ENCODE results near the gene SUDS3.

DNA sequence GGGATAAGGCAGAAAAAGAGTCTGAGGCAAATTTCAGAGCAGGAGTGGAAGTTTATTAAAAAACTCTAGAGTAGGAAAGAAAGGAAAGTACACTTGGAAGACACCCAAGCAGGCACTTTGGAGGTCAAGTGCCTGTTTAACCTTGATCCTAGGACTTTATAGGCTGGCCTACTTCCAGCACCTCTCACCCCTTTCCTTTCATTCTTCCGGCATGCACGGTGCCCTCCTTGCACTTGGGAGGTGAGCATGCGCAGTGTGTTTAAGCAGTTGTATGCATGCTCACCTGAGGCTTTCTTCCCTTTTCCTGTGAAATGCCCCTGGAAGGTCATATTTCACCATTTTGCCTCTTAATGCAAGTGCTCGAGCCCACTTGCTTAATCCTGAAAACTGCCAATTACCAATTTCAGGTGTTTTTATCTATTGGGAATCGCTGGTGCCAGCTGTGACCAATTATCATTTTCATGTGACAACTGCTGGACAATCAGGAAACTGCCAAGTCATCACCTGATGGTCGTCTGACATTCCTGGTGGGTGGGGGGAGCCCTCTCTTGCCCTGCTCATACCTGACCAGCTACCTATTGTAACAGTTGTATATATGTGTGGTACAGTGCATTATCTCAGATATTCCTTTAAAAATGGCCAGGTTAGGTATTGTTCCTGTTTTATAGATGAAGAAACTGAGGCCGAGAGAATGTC is 53.5 kb downstream of the SUDS3 start:
- no peak for TF ChIP-seq RAD21 (conservative IDR thresholded peaks at IDR 0.05)
- TF ChIP-seq, protein P1, sequence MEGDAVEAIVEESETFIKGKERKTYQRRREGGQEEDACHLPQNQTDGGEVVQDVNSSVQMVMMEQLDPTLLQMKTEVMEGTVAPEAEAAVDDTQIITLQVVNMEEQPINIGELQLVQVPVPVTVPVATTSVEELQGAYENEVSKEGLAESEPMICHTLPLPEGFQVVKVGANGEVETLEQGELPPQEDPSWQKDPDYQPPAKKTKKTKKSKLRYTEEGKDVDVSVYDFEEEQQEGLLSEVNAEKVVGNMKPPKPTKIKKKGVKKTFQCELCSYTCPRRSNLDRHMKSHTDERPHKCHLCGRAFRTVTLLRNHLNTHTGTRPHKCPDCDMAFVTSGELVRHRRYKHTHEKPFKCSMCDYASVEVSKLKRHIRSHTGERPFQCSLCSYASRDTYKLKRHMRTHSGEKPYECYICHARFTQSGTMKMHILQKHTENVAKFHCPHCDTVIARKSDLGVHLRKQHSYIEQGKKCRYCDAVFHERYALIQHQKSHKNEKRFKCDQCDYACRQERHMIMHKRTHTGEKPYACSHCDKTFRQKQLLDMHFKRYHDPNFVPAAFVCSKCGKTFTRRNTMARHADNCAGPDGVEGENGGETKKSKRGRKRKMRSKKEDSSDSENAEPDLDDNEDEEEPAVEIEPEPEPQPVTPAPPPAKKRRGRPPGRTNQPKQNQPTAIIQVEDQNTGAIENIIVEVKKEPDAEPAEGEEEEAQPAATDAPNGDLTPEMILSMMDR (IDR thresholded peaks at IDR 0.05; ENCODE audit: poor library complexity, severe bottlenecking), result no peak
- no peak for TF ChIP-seq EP300 (conservative IDR thresholded peaks at IDR 0.05; ENCODE audit: poor library complexity, severe bottlenecking)
- TF ChIP-seq POLR2AphosphoS5 (IDR thresholded peaks at IDR 0.05), result no peak
- TF ChIP-seq MXI1 (conservative IDR thresholded peaks at IDR 0.05; ENCODE audit: poor library complexity, severe bottlenecking), result no peak
- no peak for TF ChIP-seq EZH2 (IDR thresholded peaks at IDR 0.05; ENCODE audit: borderline replicate concordance, insufficient read depth, low read length, poor library complexity, severe bottlenecking)
- TF ChIP-seq, protein P2, sequence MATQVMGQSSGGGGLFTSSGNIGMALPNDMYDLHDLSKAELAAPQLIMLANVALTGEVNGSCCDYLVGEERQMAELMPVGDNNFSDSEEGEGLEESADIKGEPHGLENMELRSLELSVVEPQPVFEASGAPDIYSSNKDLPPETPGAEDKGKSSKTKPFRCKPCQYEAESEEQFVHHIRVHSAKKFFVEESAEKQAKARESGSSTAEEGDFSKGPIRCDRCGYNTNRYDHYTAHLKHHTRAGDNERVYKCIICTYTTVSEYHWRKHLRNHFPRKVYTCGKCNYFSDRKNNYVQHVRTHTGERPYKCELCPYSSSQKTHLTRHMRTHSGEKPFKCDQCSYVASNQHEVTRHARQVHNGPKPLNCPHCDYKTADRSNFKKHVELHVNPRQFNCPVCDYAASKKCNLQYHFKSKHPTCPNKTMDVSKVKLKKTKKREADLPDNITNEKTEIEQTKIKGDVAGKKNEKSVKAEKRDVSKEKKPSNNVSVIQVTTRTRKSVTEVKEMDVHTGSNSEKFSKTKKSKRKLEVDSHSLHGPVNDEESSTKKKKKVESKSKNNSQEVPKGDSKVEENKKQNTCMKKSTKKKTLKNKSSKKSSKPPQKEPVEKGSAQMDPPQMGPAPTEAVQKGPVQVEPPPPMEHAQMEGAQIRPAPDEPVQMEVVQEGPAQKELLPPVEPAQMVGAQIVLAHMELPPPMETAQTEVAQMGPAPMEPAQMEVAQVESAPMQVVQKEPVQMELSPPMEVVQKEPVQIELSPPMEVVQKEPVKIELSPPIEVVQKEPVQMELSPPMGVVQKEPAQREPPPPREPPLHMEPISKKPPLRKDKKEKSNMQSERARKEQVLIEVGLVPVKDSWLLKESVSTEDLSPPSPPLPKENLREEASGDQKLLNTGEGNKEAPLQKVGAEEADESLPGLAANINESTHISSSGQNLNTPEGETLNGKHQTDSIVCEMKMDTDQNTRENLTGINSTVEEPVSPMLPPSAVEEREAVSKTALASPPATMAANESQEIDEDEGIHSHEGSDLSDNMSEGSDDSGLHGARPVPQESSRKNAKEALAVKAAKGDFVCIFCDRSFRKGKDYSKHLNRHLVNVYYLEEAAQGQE (IDR thresholded peaks at IDR 0.05; ENCODE audit: borderline replicate concordance), result no peak

All from neural cell (in vitro differentiated cells).